ENCODE results near the gene RAB29.

RAB29 gene

GRCh38 chr1:205719762-205720161 is 55.5 kb downstream of the RAB29 start:
- no peak for DNase-seq (ENCODE audit: low read depth)

- no peak for DNase-seq (ENCODE audit: low read depth)
These were observed 56.3 kb downstream of the RAB29 start for GRCh38 chr1:205719015-205719414.
